GM18498 (cell line): ENCODE results near the gene IGDCC3.
"Not testable (repeated sequence)": the region's sequence is repeated elsewhere in the genome, so short reads cannot be mapped to it uniquely, and the experiment has no call there.

Source experiments
- ATAC-seq: cut with Tn5 transposase; IDR thresholded peaks from one replicate; pipeline ENCODE4 v1.9.1; 2021; ENCODE audit warnings: mild to moderate bottlenecking, moderate library complexity; ENCODE audit not compliant: unreplicated experiment

Gene IGDCC3

DNA sequence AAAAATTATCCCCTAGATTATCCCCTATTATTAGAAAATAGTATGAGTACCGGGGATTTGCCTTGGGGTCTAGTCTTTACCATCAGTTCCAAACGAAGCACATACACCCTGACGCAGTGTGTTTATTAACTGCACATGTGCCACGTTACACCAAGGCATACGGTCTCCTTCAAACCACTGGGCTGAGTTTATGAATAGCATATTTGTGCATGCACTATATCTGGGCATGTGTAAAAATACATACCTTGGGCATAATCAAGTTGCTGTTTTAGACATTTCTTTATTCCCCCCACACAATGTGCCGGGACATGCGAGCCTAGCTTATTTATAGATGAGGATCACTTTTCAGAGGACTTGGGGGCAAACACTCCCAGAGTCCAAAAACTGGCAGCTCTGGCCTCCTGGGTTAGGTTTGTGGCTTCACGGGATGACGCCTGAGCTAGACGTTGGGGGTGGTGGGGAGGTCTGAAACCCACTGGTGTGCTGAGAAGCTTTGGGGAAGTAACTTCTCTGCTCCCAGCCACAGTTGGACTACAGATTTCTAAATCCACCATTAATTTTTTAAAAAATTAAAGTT lies 28.7 kb upstream of the IGDCC3 start:
- ATAC-seq = no peak

DNA sequence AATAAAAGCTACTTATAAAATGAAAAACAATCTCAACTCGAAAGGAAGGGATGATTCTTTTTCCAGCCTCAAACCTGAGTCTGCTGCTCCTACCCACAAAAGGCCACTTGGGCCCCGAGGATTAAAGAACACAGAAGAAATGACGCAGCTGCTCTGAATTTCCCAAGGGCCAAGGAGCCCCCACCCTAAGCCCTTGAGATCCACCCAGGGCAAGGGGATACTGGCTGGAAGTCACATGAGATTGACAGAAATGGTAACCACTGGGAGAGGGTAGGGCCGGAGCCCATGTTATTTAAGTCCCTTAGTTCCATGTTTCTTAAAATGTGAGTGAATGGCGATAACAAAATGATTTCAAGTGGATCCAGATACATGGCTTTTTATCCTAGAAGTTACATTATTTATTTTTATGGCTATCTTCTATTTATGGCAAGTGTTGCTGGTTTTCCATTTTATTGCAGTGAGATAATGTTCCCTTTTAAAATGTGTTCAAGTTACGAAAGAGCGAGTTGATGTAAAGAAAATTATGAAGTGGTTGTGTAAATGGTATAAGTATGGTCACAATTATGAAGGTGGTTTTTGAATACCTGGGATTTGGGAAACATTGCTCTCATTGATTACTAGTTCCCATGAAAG lies 28.1 kb upstream of the IGDCC3 start:
- ATAC-seq = no peak

- ATAC-seq = no peak
These were observed 26.5 kb upstream of the IGDCC3 start for GRCh38 chr15:65404186-65404872.

GRCh38 chr15:65402961-65403360 lies 25.2 kb upstream of the IGDCC3 start:
- ATAC-seq = no peak

DNA sequence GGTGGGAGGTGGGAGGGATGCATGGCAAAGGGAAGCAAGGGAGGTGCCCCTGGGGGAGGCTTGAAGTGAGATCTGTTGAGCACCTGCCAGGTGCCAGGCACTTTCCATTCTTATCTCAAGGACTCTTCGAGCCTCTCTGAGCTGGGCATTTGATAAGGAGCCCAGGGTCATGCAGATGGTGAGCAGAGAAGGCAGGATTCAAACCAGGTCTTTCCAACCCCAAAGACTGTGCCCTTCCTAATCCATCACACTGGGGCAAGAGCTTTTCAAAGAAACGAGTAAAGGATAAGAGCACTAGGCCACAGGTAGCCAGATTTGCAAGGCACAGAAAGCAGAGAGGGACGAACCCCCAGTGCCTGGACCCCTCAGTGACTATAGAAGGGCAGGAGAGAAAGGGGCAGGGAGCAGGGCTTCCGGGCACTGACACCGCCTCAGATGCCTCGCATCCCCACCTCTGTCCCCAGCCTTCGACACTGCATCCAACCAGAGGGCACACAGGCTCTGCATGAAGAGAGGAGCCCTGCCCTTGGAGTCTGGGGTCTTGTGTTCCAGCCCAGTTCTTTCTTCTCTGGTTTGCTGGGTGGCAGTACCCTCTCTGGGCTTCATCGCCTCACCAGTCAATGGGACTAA lies 23.9 kb upstream of the IGDCC3 start:
- ATAC-seq = no peak

GRCh38 chr15:65400760-65401610 lies 23.2 kb upstream of the IGDCC3 start:
- no peak for ATAC-seq

DNA sequence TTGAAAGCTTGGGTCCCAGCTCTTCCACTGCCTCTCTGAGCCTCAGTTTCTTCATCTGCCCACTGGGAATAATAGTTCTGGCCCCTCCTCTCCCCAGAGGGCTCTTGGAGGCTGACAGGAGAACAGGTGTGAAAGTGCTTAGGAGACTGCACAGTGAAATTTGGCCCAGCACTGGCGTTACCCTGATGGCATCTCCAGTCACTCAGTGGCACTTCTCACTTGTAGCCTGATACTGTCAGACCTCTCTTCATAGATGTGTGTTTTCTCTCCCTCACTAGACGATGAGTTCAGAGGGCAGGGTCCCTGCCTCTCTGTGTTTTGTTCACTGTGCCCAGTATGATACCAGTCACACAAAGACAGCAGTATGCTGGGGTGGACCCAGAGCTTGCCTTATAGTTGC lies 22.2 kb upstream of the IGDCC3 start:
- ATAC-seq = no peak

- no peak for ATAC-seq
These were observed 21.4 kb upstream of the IGDCC3 start for GRCh38 chr15:65399001-65399706.

- not testable (repeated sequence) for ATAC-seq
These were observed 20.7 kb upstream of the IGDCC3 start for GRCh38 chr15:65398486-65398885.

- ATAC-seq = no peak
These were observed 19.1 kb upstream of the IGDCC3 start for GRCh38 chr15:65396965-65397317.

DNA sequence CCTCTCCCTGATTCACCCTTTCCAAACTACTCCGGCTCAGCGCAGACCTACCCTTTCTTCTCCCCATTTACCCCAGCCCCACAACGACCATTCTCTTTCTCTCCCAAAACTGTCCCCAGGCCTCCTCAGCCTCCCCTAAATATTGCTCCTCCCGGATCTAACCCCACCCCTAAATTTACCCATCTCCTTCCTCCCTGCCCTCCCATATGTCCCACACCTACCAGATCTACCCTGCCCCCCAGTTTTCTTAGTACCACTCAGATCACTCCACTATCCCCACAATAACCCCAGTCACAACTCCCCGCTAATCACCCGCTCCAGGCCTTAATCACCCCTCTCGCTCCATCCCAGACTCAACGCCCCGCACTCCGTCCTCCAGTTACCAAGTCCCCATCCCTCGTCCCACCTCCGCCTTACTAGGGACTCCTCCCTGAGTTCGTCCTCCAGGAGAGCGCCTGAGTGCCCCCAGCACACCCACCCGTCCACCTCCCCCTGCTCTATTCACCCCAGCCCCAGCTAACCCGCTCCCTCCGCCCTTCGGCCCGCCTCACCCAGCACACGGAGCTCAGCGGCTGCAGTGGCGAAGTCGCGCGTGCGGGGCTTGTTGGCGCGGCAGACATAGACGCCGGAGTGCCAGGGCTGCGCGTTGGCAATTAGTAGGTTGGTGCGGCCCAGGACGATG lies 18.6 kb upstream of the IGDCC3 start:
- ATAC-seq = no peak

GRCh38 chr15:65395567-65396202 lies 17.9 kb upstream of the IGDCC3 start:
- no peak for ATAC-seq

- ATAC-seq = no peak
These were observed 17.1 kb upstream of the IGDCC3 start for GRCh38 chr15:65394936-65395335.

GRCh38 chr15:65394280-65394789 lies 16.5 kb upstream of the IGDCC3 start:
- no peak for ATAC-seq

GRCh38 chr15:65393557-65393956 lies 15.8 kb upstream of the IGDCC3 start:
- no peak for ATAC-seq

DNA sequence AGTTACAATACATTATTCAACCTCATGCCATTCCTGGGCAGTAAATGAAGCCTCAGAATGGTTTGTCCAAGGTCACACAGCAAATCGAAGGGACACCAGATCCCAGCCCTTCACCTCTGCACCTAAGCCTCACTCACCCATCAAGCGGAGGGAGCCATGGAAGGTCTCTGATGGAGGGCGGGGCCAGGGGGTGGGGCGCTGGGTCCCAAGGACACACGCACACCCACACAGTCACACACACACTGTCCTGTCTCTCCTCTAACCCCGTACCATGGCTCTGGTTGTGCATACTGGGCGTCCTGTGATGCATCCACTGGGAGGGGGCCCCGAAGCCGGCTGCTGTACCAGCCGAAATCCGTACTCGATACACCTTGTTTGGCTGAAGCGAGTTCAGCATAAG lies 15.3 kb upstream of the IGDCC3 start:
- no peak for ATAC-seq

GRCh38 chr15:65392368-65392767 lies 14.6 kb upstream of the IGDCC3 start:
- ATAC-seq = no peak

DNA sequence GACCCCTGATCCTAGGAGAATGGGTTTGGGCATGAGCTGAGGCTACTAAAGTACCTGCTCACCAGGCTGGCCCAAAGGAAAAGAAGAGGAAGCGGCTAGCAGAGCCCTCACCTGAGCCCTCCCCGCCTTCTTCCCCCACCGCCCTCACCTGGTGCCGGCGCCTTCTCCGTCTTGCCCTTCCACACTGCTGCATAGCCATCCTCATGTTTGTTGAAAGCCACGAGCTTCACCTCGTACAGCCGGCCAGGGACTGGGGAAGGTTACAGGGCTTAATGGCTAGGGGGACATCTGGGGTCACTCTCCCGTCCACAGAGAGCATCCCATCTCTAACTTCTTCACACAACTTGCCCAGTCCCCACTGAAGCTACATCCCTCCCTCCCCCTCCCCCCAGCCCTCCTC lies 13.9 kb upstream of the IGDCC3 start:
- ATAC-seq = no peak

DNA sequence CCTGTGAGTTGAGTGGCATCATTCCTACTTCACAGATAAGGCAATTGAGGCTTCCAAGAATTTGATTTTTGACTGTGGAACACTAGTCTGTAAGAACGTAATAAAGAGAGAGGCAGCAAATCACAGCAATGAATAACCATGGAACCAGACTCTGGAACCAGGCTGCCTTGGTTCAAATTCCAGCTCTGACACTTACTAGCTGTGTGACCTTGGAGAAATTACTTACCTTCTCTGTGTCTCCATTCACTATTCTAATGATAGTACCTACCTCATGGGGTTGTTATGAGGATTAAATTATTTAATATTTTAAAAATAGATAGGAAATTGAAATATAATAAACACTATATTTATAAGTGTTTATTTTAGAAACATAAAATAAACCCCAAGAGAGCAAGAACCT lies 12.6 kb upstream of the IGDCC3 start:
- no peak for ATAC-seq
